Prostate gland (tissue), 2 donors: ENCODE results near the gene CYCS. TPM values are rescaled to one million over a fixed set of nuclear protein-coding genes. Genes with fewer than 3 reads are reported as not detected.

Source experiments
- DNase-seq: peaks from one replicate; pipeline ENCODE4 v3.0.0-alpha.2; 2019; ENCODE audit warnings: low spot score
- H3K27ac ChIP-seq, 2 donors: fragments of 200-600 bp; sonication (generic); 2 replicates each; pipeline ENCODE4 v1.5.1; 2017 to 2019
- H3K27me3 ChIP-seq: fragments of 200-600 bp; sonication (generic); replicated peaks from 2 replicates; pipeline ENCODE4 v1.5.1; 2019; ENCODE audit not compliant: insufficient read depth
- H3K36me3 ChIP-seq, 2 donors: fragments of 200-600 bp; sonication (generic); 1 replicate in 1 of 2; 2 replicates in 1 of 2; pipeline versions ENCODE4 v1.5.1 to v1.8.1; 2017 to 2019
- H3K4me1 ChIP-seq: fragments of 200-600 bp; sonication (generic); replicated peaks from 2 replicates; pipeline ENCODE4 v1.5.1; 2019
- H3K4me3 ChIP-seq, 2 donors: fragments of 200-600 bp; sonication (generic); 2 replicates each; pipeline ENCODE4 v1.5.1; 2017 to 2019
- H3K9me3 ChIP-seq: fragments of 200-600 bp; sonication (generic); 2 replicates; pipeline ENCODE4 v1.5.1; 2017
- POLR2A ChIP-seq: fragments of 450-650 bp; IDR thresholded peaks from one replicate; pipeline ENCODE4 v1.6.1; 2016; ENCODE audit warnings: antibody characterized with exemption, mild to moderate bottlenecking
- POLR2AphosphoS5 ChIP-seq: sonication (generic); formaldehyde crosslinking; IDR thresholded peaks from one replicate; pipeline ENCODE4 v1.6.1; 2017; ENCODE audit warnings: antibody characterized with exemption
- WGBS: methylation state at CpG from one replicate; pipeline ENCODE4 v1.1.5; 2018; 5-methylcytosine and 5-hydroxymethylcytosine counted together
- intact Hi-C: fragments of 100-400 bp; cut with DNase I; formaldehyde crosslinking; loops from one replicate; pipeline ENCODE4 v1.14.2; 2022
- total RNA-seq, 2 donors: library from RNA; depleted of rRNA; stranded (reverse); fragments of >200 nt; gene quantifications; one replicate each; pipeline ENCODE4 v1.1.0, GENCODE V29; 2016
- TF ChIP-seq, protein P1 (sequence below), 4 experiments: fragments of 200-600 bp in 2 of 4; fragments of 450-650 bp in 2 of 4; sonication (generic) in 2 of 4; IDR thresholded peaks; 1 replicate in 3 of 4; 2 replicates in 1 of 4; pipeline ENCODE4 v1.5.1; 2016 to 2019; ENCODE audit warnings: antibody characterized with exemption in 4 of 4, mild to moderate bottlenecking in 2 of 4, moderate library complexity in 2 of 4

The CYCS gene
- total RNA-seq, 2 donors from 2014 or later, result 36.3 to 36.6 TPM

- intact Hi-C loops, result no loop called here
- TF ChIP-seq POLR2AphosphoS5 (no peak), POLR2A (no peak)
- TF ChIP-seq, protein P1, sequence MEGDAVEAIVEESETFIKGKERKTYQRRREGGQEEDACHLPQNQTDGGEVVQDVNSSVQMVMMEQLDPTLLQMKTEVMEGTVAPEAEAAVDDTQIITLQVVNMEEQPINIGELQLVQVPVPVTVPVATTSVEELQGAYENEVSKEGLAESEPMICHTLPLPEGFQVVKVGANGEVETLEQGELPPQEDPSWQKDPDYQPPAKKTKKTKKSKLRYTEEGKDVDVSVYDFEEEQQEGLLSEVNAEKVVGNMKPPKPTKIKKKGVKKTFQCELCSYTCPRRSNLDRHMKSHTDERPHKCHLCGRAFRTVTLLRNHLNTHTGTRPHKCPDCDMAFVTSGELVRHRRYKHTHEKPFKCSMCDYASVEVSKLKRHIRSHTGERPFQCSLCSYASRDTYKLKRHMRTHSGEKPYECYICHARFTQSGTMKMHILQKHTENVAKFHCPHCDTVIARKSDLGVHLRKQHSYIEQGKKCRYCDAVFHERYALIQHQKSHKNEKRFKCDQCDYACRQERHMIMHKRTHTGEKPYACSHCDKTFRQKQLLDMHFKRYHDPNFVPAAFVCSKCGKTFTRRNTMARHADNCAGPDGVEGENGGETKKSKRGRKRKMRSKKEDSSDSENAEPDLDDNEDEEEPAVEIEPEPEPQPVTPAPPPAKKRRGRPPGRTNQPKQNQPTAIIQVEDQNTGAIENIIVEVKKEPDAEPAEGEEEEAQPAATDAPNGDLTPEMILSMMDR (IDR thresholded peaks at IDR 0.05), result no peak
- Histone ChIP-seq H3K36me3 (no peaks in the 10 kb centered on the region), H3K27ac (no peak overlapping the region), H3K4me3 (no peak overlapping the region), H3K4me1 (no peaks in the 10 kb centered on the region), H3K27me3 (no peaks in the 10 kb centered on the region), H3K9me3 (no peaks in the 10 kb centered on the region)
- WGBS, result 51% methylated on average over 3 of the region's 3 CpGs
- DNase-seq, result no peak
Observed at GRCh38 chr7:25109276-25109675, 15.8 kb downstream of the CYCS start.

DNA sequence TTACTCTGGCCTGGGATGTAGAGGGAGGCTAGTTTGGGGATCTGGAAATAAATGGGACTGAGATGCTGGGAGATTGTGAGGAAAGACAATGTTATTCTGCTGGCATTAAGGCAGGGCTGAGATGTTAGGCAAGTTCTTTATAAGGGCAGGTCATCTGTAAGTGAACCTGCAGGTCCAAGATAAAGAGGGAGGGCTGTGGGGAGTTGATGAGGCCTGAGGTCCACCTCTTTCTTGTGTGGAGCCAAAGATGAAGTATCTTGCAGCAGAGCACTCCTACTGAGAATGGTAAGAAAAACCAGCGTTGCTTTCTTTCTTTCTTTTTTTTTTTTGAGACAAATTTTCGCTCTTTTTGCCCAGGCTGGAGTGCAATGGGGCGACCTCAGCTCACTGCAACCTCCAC is 19.1 kb downstream of the CYCS start:
- no peaks in the 10 kb centered on the region for H3K27me3 ChIP-seq
- no peak overlapping the region for H3K27ac ChIP-seq
- no peaks in the 10 kb centered on the region for H3K9me3 ChIP-seq
- no peak for DNase-seq
- no peak overlapping the region for H3K4me3 ChIP-seq
- intact Hi-C loops, result no loop called here
- WGBS, result 90% methylated on average over 3 of the region's 3 CpGs
- H3K36me3 ChIP-seq, result no peaks in the 10 kb centered on the region
- H3K4me1 ChIP-seq, result no peaks in the 10 kb centered on the region
- TF ChIP-seq, protein P1 (IDR thresholded peaks at IDR 0.05), result no peak

GRCh38 chr7:25103773-25104172 is 21.3 kb downstream of the CYCS start:
- Histone ChIP-seq H3K27me3 (no peaks in the 10 kb centered on the region), H3K27ac (no peak overlapping the region), H3K9me3 (no peaks in the 10 kb centered on the region), H3K4me1 (no peaks in the 10 kb centered on the region), H3K36me3 (no peaks in the 10 kb centered on the region), H3K4me3 (no peak overlapping the region)
- TF ChIP-seq POLR2A, result no peak
- no peak for TF ChIP-seq POLR2AphosphoS5
- DNase-seq, result no peak
- intact Hi-C loops, result no loop called here
- WGBS, result 88% methylated on average over 5 of the region's 5 CpGs

- H3K4me1 ChIP-seq, result no peaks in the 10 kb centered on the region
- intact Hi-C loops, result no loop called here
- H3K36me3 ChIP-seq, result no peaks in the 10 kb centered on the region
- H3K27ac ChIP-seq, result no peak overlapping the region
- DNase-seq, result no peak
- H3K27me3 ChIP-seq, result no peaks in the 10 kb centered on the region
- TF ChIP-seq POLR2A (no peak), POLR2AphosphoS5 (no peak)
- TF ChIP-seq, protein P1 (IDR thresholded peaks at IDR 0.05), result no peak
- no peaks in the 10 kb centered on the region for H3K9me3 ChIP-seq
- no peak overlapping the region for H3K4me3 ChIP-seq
Observed at GRCh38 chr7:25101817-25102216, 23.2 kb downstream of the CYCS start.

- peak; percentile 43 for DNase-seq
- H3K9me3 ChIP-seq, result no peaks in the 10 kb centered on the region
- TF ChIP-seq POLR2A (no peak), POLR2AphosphoS5 (peak; percentile 9)
- TF ChIP-seq, protein P1 (IDR thresholded peaks at IDR 0.05), result peak; percentile 30 to 74 (median 50)
- no peaks in the 10 kb centered on the region for H3K36me3 ChIP-seq
- no peak overlapping the region for H3K4me3 ChIP-seq
- no peak overlapping the region for H3K27ac ChIP-seq
- H3K4me1 ChIP-seq, result no peaks in the 10 kb centered on the region
- H3K27me3 ChIP-seq, result no peaks in the 10 kb centered on the region
- intact Hi-C loops, result no loop called here
- 35% methylated on average over 11 of the region's 11 CpGs for WGBS
Observed at GRCh38 chr7:25098096-25099046, 26.7 kb downstream of the CYCS start.
